Stimulated activated CD8-positive, alpha-beta memory T cell treated with anti-CD3 and anti-CD28 coated beads, Interleukin-4, amount 100 ng/mL, for 4 hours (primary cell): ENCODE measurements around the gene ACBD4.

Experiments
- DNase-seq, 2 donors: peaks; one replicate each; pipeline ENCODE4 v3.0.0-alpha.2; 2020; ENCODE audit warnings: low read depth in 2 of 2, low spot score in 1 of 2

ACBD4 gene

DNA sequence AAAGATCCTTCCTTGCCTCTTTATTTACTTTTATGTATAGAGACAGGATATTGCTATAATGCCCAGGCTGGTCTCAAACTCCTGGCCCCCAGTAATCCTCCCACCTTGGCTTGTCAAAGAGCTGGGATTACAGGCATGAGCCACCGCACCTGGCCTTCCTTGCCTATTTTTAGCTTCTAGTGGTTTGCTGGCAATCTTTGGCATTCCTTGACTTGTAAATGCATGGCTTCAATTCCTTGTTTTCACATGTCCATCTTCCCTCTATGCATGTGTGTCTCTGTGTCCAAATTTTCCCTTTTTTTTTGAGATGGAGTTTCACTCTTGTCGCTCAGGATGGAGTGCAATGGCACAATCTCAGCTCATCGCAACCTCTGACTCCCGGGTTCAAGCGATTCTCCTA lies 48.7 kb downstream of the ACBD4 start:
- no peak for DNase-seq

DNA sequence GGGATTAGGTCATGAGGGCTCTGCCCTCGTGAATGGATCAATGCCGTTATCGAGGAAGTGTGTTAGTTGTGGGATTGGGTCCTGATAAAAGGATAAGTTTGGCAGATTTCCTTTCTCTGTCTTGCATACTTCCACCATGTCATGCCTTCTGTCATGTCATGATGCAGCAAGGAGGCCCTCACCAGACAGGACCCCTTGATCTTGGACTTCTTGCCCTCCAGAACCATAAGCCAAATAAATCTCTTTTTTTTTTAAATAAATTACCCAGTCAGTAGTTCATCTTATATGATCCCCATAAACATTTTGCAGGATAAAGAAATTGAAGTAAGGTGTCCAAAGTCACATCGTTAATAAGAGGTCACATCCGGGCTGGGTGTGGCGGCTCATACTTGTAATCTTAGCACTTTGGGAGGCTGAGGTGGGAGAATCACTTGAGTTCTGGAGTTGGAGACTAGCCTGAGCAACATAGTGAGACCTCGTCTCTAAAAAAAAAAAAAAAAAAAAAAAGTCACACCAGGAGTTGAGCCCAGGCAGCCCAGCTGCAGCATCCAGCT lies 51.4 kb downstream of the ACBD4 start:
- no peak for DNase-seq

DNA sequence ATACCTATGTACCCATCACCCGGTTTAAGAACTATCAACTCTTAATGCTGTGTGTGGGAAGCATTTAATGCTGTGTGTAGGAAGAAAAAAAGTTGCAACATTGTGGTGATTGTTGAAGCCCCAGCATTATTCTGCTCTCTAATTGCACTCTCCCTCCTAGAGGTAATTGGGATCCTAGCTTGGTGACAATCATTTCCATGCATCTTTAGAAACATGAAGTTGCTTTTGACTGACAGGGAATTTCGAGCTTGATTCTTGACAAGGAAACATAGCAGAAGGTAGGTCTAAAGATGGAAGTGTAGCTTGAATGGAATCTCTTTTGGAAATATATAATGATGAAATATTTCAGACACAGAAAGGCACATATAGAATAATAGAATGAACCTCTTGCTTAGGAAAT lies 53.5 kb downstream of the ACBD4 start:
- no peak for DNase-seq

DNA sequence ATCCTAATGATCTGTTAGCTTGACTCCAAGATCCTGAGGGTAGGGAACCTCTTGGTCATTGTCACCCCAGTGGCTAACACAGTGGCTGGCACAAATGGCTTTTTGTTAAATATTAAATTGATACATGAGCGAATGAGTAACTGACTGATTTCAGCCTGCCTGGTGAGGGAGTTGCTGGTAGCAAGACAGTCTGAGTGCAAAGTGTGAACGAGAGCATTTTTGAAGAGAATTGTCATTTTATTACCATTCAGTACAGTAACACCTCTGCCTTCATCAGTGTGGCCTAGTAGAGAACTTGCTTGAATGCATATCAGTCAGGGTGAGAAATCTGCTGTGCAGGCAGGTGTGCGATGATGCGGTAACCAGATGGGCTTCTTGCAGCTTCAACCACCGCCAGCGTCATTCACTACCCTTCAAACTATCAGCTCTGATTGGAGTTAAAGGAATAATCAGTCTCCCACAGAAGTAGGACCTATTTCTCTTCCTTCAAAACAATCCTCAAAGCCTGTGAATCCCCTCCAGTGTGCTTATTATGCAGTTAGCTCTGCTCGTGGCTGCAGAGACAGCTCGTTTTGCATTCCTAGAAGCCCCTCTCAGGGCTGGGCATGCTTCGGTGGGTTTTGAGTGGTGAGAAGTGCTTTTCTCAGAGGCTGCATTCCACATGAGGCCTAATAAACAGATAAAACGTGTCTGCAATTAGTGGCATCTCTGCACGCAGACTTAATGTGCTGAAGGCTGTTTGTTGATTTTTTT lies 55.2 kb downstream of the ACBD4 start:
- DNase-seq = no peak
